GM21737 (cell line): ENCODE results near the gene CLN3.
"Not testable (repeated sequence)": the region's sequence is repeated elsewhere in the genome, so short reads cannot be mapped to it uniquely, and the experiment has no call there.

Source experiments
- ATAC-seq: cut with Tn5 transposase; IDR thresholded peaks from one replicate; pipeline ENCODE4 v1.9.1; 2021; ENCODE audit warnings: mild to moderate bottlenecking, moderate library complexity; ENCODE audit not compliant: unreplicated experiment

Gene CLN3

DNA sequence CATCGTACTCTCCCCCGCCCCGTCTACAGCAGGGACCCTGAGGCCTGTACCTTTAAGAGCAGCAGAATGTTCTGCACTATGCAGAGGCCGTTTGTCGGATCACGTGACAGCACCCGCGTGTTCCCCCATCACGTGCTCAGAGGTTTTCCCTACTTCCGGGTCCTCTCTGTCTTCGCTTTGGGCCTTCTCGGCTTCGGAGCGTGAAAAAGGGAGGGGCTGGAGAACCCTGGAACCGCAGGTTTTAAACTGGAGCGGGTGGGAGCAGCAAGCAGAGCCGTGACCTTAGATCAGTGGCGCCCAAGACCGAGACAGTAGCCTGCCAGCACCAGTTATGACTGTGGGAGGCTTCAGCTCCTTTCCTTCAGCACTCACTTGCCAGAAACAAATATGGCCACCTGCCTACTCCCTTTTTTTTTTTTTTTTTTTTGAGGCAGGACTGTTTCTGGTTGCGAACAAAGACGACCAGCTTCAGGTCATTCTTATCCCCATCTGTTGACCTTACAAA, at the start of gene CLN3:
TSS of gene CLN3 (minus strand) at position 105 of the 505 bp plus-strand sequence. CDS start 315 bp downstream, outside the sequence.
- ATAC-seq = peak; percentile 59

DNA sequence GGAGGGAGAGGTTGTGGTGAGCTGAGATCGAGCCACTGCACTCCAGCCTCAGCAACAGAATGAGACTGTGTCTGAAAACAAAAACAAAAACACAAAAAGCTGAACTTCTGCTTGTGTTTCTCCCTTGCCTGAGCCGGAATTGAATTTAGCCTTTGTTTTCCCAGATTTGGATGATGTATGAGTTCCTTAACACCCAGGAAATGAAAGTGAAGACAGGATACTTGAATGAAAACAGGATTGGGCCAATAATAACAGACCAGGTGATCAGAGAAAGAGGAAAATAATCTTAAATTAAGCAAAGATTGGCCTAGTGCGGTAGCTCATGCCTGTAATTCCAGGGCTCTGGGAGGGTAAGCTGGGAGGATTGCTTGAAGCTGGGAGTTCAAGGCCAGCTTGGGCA, 48.5 kb upstream of the CLN3 start:
- ATAC-seq = no peak

DNA sequence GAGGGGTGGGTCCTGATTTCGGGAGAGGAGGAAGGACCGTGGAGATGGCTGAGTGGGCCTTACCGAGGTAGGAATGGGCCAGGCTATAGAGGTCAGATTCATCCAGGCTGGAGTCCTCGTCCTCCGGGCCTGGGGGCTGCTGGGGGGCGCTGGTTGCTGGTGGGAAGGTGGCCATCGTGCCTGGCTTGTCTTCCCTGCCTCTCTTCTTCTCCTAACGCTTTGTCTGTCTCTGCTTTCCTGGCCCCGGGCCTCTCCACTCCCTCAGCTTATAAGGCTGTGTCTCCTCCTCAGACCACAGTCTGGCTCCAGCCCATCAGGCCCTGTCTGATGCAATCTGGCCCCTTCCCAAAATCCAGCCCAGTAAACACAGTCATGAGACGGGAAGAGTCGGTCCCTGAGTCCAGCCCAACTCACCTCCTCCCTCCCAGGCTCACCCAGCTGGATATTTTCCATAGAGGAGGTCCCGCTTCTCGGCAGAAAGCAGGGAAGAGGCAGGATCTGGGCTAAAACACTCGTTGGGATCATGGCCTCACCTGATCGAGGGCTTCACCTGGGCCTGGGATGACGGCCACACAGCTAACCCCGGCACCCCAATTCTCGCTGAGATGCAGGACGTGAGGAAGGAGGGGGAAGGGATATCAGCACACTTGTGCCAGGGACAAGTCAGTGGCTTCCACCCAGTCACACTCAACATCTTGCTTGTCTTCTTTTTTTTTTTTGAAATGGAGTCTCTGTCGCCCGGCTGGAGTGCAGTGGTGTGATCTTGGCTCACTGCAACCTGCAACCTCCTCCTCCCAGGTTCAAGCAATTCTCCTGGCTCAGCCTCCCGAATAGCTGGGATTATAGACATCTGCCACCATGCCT, 47.1 kb upstream of the CLN3 start, which contains the start of gene NUPR1:
TSS of gene NUPR1 (minus strand) at position 242 of the 864 bp plus-strand sequence. CDS start at position 175, 67 bp downstream.
- ATAC-seq = no peak

DNA sequence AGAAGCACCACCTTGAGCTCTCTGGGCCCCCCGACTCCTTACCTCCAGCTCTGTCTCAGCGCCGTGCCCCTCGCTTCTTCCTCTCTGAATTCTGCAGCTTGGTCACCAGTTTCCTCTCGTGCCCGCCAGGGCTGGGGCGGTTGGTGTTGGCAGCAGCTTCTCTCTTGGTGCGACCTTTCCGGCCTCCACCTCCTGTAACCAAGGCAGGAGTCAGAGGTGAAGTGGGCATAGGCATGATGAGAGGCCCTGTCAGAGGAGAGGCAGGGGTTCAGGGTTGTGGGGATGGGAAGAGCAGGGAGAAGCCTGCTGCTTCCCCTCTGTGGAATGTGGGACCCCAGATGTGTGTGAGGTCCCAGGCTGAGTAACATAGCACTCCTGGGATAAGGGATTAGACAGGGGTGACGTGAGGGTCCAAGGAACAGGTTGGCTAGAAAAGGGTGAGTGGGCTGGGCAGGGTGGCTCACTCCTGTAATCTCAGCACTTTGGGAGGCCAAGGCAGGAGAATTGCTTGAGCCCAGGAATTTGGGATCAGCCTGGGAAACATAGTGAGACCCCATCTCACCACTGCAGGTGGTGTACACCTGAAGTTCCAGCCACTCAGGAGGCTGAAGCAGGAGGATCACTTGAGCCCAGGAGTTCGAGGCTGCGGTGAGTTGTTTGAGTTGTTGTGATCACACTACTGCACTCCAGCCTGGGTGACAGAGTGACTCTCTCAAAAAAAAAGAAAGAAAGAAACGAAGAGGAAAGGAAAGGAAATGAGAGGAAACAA, 46.3 kb upstream of the CLN3 start:
- ATAC-seq = no peak

DNA sequence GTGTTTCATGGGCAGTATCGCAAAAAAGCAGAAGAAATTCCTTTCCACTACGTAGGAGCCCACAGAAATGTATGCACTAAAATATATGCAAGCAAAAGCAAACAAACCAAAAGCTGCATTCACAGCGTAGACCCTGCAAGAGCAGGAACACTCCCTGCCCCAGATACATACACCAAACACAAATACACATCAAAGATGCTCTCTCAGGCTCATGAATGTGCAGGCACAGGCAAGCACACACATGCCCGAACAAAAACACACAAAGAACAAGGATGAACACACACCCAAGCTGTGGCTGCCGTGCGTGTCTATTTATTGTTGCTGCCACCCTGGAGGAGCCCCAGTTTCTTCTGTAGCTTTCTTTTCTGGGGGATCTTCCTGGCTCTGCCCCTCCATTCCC, 45.2 kb upstream of the CLN3 start:
- ATAC-seq = no peak

DNA sequence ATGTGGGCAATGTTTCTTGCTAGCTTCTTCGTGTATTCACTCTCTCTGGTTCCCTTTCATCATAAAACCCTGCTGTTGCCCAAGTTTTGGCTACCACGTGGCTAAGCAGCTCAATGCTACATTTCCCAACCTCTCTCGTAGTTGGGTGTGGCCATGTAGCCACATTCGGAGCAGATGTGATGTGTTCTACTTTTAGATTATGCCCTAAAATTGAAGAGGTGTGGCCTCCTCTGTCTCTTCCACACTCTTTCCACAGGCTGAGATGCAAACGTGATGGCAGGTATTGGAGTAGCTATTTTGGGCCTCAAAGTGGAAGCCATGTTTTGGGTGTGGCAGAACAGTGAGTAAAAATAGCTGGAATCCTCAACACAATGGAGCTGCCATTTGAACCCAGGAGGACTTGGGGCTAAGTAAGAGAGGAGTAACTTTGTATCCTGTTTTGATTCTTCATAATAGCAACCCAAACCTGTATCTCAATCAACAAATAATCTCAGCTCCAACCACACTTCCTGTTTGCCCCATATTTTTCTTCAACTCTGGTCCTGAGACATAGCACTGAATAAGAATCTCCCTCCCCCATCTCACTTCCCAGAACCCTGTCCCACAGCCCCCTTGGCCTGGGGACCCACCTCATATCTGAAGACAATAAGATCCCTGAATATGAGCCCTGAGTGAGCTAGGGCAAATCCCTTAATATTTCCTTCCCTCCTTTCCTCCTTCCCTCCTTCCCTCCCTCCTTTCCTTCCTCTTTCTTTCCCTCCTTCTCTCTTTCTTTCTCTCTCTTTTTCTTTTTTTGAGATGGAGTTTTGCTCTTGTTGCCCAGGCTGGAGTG, 42.9 kb upstream of the CLN3 start:
- no peak for ATAC-seq

DNA sequence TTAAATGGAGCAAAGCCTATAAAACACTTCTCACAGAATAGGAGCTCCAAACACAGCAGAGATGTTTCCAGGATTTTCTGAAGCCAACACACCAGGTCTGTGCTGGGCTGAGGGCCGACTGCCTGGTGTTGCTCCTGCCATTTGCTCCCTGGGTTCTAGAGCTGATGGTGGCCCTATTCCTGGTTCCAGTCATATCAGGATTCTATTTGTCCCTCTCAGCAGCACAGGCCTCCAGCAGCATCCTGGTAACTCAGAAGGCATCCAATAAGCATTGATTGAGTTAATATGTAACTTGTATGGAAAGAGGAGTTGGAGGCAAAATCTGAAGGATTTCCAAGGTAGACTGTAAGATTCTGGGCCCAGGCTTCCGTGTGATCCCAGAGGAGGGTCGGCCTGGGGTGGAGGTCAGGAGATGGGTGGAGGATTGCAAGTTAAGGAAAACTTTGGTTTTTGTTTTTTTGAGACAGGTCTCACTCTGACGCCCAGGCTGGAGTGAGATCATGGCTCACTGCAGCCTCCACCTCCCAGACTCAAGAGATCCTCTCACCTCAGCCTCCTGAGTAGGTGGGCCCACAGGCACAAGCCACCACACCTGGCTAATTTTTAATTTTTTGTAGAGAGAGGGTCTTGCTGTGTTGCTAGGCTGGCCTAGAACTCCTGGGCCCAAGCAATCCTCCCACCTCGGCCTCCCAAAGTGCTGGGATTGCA, 41.2 kb upstream of the CLN3 start:
- no peak for ATAC-seq

DNA sequence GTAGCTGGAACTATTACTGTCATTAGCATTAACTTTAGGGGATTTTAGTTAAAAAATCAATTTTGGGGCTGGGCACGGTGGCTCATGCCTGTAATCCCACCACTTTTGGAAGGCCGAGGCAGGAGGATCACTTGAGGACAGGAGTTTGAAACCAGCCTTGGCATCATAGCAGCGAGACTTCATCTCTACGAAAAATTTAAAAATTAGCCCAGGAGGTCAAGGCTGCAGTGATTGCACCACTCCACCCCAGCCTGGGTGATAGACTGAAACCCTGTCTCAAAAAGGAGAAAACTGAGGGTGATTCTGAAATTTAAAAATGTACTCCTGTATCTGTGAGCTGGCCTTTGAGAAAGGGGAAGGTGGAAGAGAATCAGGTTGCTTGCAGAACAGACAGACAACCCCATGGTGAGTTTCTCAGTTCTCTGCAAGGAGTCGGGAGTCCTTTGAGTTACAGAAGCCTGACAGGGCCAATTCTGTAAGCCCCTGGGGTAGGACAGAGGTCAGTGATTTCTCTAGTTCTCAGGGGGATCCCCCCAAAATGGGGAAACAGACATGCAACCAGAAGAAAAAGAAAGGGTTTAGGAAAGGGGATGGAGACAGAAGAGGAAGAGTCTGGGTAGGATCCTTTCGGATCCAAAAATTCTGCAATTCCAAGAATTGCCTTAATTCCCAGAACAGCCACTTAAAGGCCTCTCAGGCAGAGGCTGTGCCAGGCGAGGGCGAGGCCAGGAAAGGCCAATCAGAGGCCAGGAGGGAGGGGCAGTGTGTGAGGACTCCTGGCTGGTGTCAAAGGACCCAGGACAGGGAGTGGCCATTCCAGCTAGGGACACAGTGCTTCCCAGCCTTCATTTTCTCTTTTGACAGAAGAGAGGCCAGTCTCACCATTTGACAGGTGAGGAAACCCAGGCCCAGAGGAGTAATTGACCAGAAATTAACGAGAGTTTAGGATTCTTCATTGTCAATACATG, 40.2 kb upstream of the CLN3 start:
- ATAC-seq = no peak

DNA sequence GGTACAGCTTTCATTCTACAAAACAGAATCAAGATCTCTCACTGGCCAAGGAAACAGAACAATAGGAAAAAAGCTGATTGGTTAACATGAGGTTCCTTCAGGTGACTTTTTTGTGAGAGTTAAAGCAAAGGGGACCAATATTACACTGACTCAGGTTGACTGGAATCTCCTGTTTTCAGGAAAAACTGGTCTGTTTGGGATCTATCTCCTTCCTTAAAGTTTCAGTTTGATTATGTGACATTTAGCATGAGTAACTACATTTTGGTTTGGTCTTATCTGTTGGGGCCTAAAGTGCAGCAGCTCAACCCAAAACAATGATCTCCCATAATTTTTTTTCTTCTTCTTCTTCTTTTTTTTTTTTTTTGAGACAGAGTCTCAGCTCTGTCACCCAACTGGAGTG, 37.2 kb upstream of the CLN3 start:
- no peak for ATAC-seq

DNA sequence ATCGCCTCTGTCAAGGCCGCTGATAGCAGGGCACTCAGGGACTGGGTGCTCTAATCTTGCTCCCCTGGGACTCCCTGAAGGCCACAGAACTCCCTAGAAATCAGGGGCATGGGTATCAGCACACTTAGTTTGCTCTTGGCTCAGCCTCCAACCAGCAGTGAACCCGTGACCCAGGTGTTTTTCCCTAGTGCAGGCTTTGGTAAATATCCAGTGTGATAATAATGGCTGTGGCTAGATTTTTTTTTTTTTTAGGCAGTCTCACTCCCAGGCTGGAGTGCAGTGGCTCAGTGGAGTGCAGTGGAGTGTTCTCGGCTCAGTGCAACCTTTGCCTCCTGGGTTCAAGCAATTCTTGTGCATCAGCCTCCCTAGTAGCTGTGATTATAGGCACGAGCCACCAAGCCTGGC, 36.6 kb upstream of the CLN3 start:
- ATAC-seq = no peak

DNA sequence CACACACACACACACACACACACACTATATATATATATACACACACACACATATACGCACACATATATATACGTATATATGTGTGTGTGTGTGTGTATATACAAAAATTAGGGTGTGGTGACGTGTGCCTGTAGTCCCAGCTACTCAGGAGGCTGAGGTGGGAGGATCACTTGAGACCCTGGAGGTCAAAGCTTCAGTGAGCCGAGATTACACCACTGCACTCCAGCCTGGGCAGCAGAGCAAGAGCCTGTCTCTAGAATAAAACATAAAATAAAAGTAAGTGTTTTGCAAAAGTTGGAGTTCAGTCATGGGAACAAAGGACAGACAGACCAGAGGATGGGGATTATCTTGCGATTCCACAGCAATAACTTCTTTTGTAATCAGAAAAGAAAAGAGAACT, 36.1 kb upstream of the CLN3 start:
- ATAC-seq = no peak

DNA sequence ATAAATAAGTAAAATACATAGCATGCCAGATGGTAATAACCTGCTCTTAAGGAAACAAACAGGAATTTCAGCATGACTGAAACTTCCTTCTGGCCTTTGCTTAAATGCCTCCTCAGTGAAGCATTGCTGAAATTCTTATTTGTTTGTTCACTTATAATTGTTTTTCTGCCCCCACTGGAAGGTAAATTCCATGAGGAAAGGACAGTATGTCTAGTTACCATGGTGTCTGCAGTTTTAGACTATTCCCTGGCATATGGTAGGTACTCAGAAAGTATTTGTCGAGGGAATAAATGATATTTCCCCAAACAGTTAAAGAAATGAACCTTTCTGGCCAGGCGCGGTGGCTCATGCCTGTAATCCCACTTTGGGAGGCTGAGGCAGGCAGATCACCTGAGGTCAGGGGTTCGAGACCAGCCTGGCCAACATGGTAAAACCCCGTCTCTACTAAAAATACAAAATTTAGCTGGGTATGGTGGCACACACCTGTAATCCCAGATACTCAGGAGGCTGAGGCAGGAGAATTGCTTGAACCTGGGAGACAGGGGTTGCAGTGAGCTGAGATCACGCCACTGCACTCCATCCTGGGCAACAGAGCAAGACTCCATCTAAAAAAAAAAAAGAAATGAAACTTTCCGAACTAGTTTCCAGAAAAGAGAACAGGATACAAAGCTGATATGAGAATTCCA, 35.4 kb upstream of the CLN3 start:
- ATAC-seq = not testable (repeated sequence)

DNA sequence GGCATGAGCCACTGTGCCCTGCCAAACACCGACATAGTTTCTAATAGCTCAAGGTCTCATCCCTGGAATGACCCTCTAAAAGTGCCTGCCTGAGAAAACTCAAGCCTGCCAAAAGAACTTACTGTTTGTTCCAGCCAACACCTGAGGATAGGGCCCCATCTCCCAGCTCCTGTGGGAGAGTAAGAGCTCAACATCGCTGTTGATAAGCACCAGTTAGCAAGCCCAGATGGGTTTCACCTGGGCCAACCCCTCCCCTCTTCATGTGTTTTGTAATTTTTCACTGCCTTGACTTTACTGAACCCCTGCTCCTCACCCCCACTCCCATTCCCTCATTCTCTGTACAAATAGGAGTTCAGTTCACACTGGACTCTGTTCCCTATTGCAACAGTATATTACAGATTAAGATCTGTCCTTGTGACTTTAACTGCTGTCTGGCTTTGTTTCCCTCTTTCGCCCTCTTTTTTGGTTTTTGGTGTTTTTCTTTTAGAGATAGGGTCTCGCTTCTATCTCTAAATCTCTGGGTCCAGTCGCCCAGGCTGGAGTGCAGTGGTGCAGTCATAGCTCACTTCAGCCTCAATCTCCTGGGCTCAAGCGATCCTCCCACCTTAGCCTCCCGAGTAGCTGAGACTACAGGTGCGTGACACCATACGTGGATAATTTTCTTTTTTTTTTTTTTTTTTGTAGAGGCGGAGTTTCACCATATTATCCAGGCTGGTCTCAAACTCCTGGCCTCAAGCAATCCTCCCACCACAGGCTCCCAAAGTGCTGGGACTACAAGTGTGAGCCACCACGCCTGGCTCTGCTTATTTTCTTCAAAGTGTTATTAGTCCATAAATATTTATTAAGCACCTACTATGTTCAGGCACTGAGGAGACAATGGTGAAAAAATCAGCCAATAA, 34.6 kb upstream of the CLN3 start:
- no peak for ATAC-seq

DNA sequence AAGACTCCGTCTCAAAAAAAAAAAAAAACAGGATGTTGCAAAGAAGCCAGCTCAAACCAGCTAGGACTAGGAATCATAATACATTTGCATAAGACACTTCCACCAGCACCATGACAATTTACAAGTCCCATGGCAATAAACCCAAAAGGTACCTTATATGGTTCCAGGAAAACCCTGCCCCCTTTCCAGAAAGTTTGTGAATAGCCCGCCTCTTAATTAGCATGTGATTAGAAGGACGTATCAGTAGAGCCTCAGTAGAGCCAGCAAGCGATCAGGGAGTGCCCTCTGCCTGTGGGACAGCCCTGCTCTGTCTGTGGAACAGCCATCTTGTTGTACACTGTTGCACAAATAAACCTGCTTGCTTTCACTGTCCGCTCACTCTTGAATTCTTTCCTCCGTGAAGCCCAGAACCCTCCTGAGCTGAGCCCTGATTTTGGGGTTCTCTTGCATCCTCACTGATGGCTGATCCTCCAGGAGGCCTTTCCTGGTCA, 32.9 kb upstream of the CLN3 start:
- no peak for ATAC-seq

DNA sequence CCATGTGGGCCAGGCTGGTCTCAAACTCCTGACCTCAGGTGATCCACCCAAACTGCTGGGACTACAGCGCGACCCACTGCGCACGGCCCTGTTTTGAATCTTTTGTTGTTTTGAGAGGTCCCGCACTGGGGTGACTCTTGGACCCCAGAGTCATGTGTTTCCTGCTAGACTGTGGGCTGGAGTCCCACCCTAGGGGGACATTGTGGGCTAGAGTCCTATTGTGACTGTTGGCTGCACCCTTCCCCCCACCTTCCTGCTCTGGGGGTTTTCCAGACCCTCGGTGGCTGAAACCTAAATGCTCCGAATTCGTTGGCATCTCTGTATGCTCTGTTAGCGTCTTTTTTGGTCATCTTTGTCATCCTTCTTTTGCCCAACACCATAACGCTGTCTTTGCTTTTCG, 30.9 kb upstream of the CLN3 start:
- no peak for ATAC-seq

DNA sequence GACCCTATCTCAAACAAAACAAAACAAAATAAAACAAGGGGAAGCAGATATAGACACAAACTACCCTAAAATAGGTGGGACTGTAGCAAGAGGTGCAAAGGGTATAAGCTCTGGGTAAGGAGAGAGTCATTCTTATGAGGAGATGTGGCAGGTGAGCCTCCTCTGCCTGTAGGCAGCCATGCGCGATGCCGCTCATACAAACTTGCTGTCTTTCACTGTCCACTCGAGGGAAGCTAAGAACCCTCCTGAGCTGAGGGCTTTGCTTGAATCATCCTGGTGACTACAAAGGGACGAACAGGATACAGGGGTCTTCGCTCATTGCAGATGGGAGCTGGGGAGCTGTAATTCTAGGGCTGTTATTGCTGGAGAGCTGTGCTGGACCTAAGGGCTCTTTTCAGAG, 29.6 kb upstream of the CLN3 start:
- ATAC-seq = no peak

DNA sequence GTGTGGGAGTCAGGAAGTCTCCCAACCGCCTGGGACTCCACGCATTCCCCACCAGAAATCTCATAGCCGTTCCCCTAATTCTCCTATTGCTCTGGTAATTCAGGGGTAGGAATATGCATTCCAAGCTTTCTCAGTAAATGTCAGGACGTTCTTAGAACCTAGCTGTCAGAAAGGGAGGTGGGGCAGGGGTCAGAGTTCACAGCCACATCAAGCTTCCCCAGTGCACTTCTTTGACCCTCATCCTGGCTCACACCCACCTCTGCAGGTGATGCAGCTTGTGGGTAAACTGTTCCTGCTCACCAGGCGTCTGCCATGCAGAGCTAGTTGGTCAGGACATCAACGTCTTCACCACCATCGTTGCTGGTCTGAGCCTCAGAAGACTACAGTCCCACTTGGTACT, 28.8 kb upstream of the CLN3 start:
- ATAC-seq = no peak
